ENCODE results near the gene PLCD3.

PLCD3 gene

GRCh38 chr17:45132320-45132571, at the start of gene PLCD3:
PLCD3 (minus strand) TSS chr17:45132515; CDS start chr17:45132410, 105 bp downstream.
- DNase-seq (ENCODE audit: low read depth in 3 of 3), result no peak

- no peak for DNase-seq (ENCODE audit: low read depth in 3 of 3)
Observed at GRCh38 chr17:45177563-45177962, 45.2 kb upstream of the PLCD3 start.

GRCh38 chr17:45175759-45176115, 43.4 kb upstream of the PLCD3 start:
- DNase-seq (ENCODE audit: low read depth in 3 of 3), result no peak

GRCh38 chr17:45172541-45173286, 40.4 kb upstream of the PLCD3 start:
- DNase-seq (ENCODE audit: low read depth in 3 of 3), result peak; percentile 34 to 56 (median 46)

GRCh38 chr17:45172232-45172540, 39.9 kb upstream of the PLCD3 start:
- no peak for DNase-seq (ENCODE audit: low read depth in 3 of 3)

GRCh38 chr17:45171338-45172231, 39.3 kb upstream of the PLCD3 start:
- DNase-seq (ENCODE audit: low read depth in 3 of 3), result no peak

GRCh38 chr17:45170931-45171337, 38.6 kb upstream of the PLCD3 start:
- no peak for DNase-seq (ENCODE audit: low read depth in 3 of 3)

GRCh38 chr17:45170280-45170930, 38.1 kb upstream of the PLCD3 start:
- no peak for DNase-seq (ENCODE audit: low read depth in 3 of 3)

GRCh38 chr17:45168991-45169752, 36.9 kb upstream of the PLCD3 start:
- DNase-seq (ENCODE audit: low read depth in 3 of 3), result no peak

- DNase-seq (ENCODE audit: low read depth in 3 of 3), result no peak
Observed at GRCh38 chr17:45164734-45165269, 32.5 kb upstream of the PLCD3 start.

- DNase-seq (ENCODE audit: low read depth in 3 of 3), result no peak
Observed at GRCh38 chr17:45162025-45162687, 29.8 kb upstream of the PLCD3 start.

GRCh38 chr17:45161288-45162024, 29.1 kb upstream of the PLCD3 start, which contains the start of gene HEXIM2:
HEXIM2 (plus strand) TSS chr17:45161875; CDS start chr17:45162794, 919 bp downstream.
- DNase-seq (ENCODE audit: low read depth in 3 of 3), result peak; percentile 94 to 99 (median 98)

GRCh38 chr17:45160447-45161287, 28.4 kb upstream of the PLCD3 start:
- DNase-seq (ENCODE audit: low read depth in 3 of 3), result peak in 2 of 3 experiments; percentile 44 to 45

GRCh38 chr17:45156242-45156641, 23.9 kb upstream of the PLCD3 start:
- DNase-seq (ENCODE audit: low read depth in 3 of 3), result no peak

- no peak for DNase-seq (ENCODE audit: low read depth in 3 of 3)
Observed at GRCh38 chr17:45155483-45155882, 23.2 kb upstream of the PLCD3 start.

- no peak for DNase-seq (ENCODE audit: low read depth in 3 of 3)
Observed at GRCh38 chr17:45155029-45155428, 22.7 kb upstream of the PLCD3 start.

GRCh38 chr17:45150911-45151809, 18.8 kb upstream of the PLCD3 start:
- no peak for DNase-seq (ENCODE audit: low read depth in 3 of 3)

Measured in stimulated activated CD4-positive, alpha-beta T cell treated with anti-CD3 and anti-CD28 coated beads, TNF-alpha, amount 100 ng/mL, for 24 hours (primary cell).